ENCODE data around the gene RNF126. TPM values are rescaled to one million over a fixed set of nuclear protein-coding genes. Genes with fewer than 3 reads are reported as not detected.
"Not testable (repeated sequence)": the region's sequence is repeated elsewhere in the genome, so short reads cannot be mapped to it uniquely, and the experiment has no call there.

RNF126 gene
- total and polyA plus RNA-seq, 12 donors = 20.3 to 46.1 (median 25.0) TPM

GRCh38 chr19:628168-628567 is 34.8 kb downstream of the RNF126 start:
- intact Hi-C loops (cut with DNase I) = no loop called here
- DNase-seq = no peak
- TF ChIP-seq CTCF (IDR thresholded peaks at IDR 0.05) = peak in 5 of 9 donors; percentile 7 to 38 (median 24)
- no peaks in the 10 kb centered on the region for H3K9me3 ChIP-seq
- H3K4me1 ChIP-seq = peaks cover 9 to 26% (median 13%) of the 10 kb centered on the region in 9 donors
- no peak overlapping the region for H3K4me3 ChIP-seq
- 86 to 88% methylated on average over 19 of the region's 19 CpGs for WGBS, 2 donors
- H3K27me3 ChIP-seq = no peaks in the 10 kb centered on the region
- peaks cover 0 to 73% (median 11%) of the 10 kb centered on the region in 9 donors for H3K36me3 ChIP-seq
- no peak for ATAC-seq
- no peak overlapping the region for H3K27ac ChIP-seq

GRCh38 chr19:626566-626965 is 36.4 kb downstream of the RNF126 start:
- DNase-seq; H3K4me3 ChIP-seq; H3K9me3 ChIP-seq; H3K27me3 ChIP-seq; ATAC-seq; H3K27ac ChIP-seq; intact Hi-C loops (cut with DNase I): not testable (repeated sequence)
- Histone ChIP-seq H3K4me1 (peaks cover 0 to 12% (median 0%) of the 10 kb centered on the region in 9 donors), H3K36me3 (peaks cover 0 to 89% (median 27%) of the 10 kb centered on the region in 9 donors)
- 95 to 98% methylated on average over 5 to 7 of the region's 7 CpGs for WGBS, 2 donors

DNA sequence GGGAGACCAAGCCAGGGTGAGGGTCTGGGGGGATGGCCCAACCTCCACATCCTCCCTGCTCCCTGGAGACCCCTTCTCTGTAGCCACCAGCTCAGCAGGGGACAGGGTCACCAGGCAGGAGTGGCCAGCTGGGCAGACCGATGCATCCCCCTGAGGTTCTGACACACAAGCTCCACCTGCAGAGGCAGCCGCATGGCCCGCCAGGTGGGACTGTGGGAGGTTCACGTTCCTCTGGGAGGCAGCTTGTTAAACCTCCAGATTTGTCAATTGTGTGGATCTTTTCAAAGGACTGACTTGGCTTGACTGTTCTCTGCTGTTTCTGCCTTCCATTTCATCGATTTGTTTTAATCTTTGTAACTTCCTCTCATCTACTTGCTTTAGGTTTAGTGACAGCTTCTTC is 37.8 kb downstream of the RNF126 start:
- Histone ChIP-seq H3K4me3 (no peak overlapping the region), H3K4me1 (peaks cover 0 to 4% (median 0%) of the 10 kb centered on the region in 9 donors), H3K9me3 (no peaks in the 10 kb centered on the region), H3K27me3 (no peaks in the 10 kb centered on the region), H3K36me3 (peaks cover 0 to 91% (median 32%) of the 10 kb centered on the region in 9 donors), H3K27ac (no peak overlapping the region)
- ATAC-seq (no peak), DNase-seq (no peak)
- no peak for TF ChIP-seq CTCF (IDR thresholded peaks at IDR 0.05)
- intact Hi-C loops (cut with DNase I) = no loop called here
- 91 to 93% methylated on average over 5 of the region's 5 CpGs for WGBS, 2 donors

GRCh38 chr19:624433-625109 is 38.4 kb downstream of the RNF126 start:
- Histone ChIP-seq H3K27ac (no peak overlapping the region), H3K4me3 (no peak overlapping the region), H3K4me1 (peaks cover 0 to 4% (median 0%) of the 10 kb centered on the region in 9 donors), H3K27me3 (no peaks in the 10 kb centered on the region), H3K9me3 (no peaks in the 10 kb centered on the region), H3K36me3 (peaks cover 0 to 91% (median 39%) of the 10 kb centered on the region in 9 donors)
- WGBS, 2 donors = 90 to 93% methylated on average over 24 of the region's 24 CpGs
- no peak for DNase-seq
- no peak for TF ChIP-seq CTCF (IDR thresholded peaks at IDR 0.05)
- ATAC-seq = no peak
- intact Hi-C loops (cut with DNase I) = no loop called here

GRCh38 chr19:623974-624373 is 39.0 kb downstream of the RNF126 start:
- peak in 2 of 8 donors; percentile 34 to 45 for ATAC-seq
- WGBS, 2 donors = 70 to 87% methylated on average over 24 of the region's 24 CpGs
- Histone ChIP-seq H3K27ac (no peak overlapping the region), H3K27me3 (no peaks in the 10 kb centered on the region), H3K4me1 (no peaks in the 10 kb centered on the region), H3K9me3 (no peaks in the 10 kb centered on the region), H3K36me3 (peaks cover 0 to 91% (median 45%) of the 10 kb centered on the region in 9 donors), H3K4me3 (no peak overlapping the region)
- DNase-seq = no peak
- intact Hi-C loops (cut with DNase I) = no loop called here
- no peak for TF ChIP-seq CTCF (IDR thresholded peaks at IDR 0.05)

Measured in heart right ventricle (tissue), 16 donors.